HCT116 (cell line): ENCODE measurements around the gene IRF9.

Experiments
- CTCF ChIP-seq, 3 experiments: fragments of 200-600 bp in 1 of 3; sonication (generic) in 1 of 3; IDR thresholded peaks in 2 of 3; conservative IDR thresholded peaks in 1 of 3; 2 replicates each; pipeline ENCODE4 v1.5.1; 2012 to 2017; ENCODE audit warnings: low read depth in 2 of 3, low read length in 2 of 3, antibody characterized with exemption in 1 of 3, borderline replicate concordance in 1 of 3, control low read depth in 1 of 3, mild to moderate bottlenecking in 1 of 3, mixed read lengths in 1 of 3, mixed run types in 1 of 3, moderate library complexity in 1 of 3; ENCODE audit not compliant: insufficient read depth in 1 of 3
- MAX ChIP-seq: IDR thresholded peaks from 2 replicates; pipeline ENCODE4 v1.6.1; 2012
- POLR2A ChIP-seq: IDR thresholded peaks from 2 replicates; pipeline ENCODE4 v1.7.0; 2011; ENCODE audit warnings: borderline replicate concordance; ENCODE audit not compliant: insufficient read depth, insufficient read length; ENCODE audit errors: extremely low read depth
- POLR2AphosphoS5 ChIP-seq: IDR thresholded peaks from 2 replicates; pipeline ENCODE4 v1.6.1; 2011; ENCODE audit warnings: mild to moderate bottlenecking, low read depth, low read length, moderate library complexity
- REST ChIP-seq: IDR thresholded peaks from 2 replicates; pipeline ENCODE4 v1.6.1; 2012; ENCODE audit warnings: low read depth

- TF ChIP-seq CTCF (IDR thresholded peaks at IDR 0.05 in 2 of 3, conservative IDR thresholded peaks at IDR 0.05 in 1 of 3; ENCODE audit: borderline replicate concordance in 1 of 3, insufficient read depth in 1 of 3, low read depth in 2 of 3, low read length in 2 of 3) (no peak), MAX (no peak), POLR2AphosphoS5 (no peak), POLR2A (no peak), REST (no peak)
Observed at GRCh38 chr14:24155100-24155499, 6.0 kb upstream of the IRF9 start.
